Heart right ventricle (tissue), 16 donors: ENCODE measurements around the gene TPM1. TPM values are rescaled to one million over a fixed set of nuclear protein-coding genes. Genes with fewer than 3 reads are reported as not detected.
"Not testable (repeated sequence)": the region's sequence is repeated elsewhere in the genome, so short reads cannot be mapped to it uniquely, and the experiment has no call there.

Source experiments
- ATAC-seq, 8 donors: fragments of 200-7000 bp; cut with Tn5 transposase; one replicate each; pipeline ENCODE4 v1.9.1; 2020; ENCODE audit warnings: mild to moderate bottlenecking in 8 of 8, moderate library complexity in 8 of 8, moderate number of reproducible peaks in 1 of 8
- DNase-seq, 2 donors: peaks; one replicate each; pipeline ENCODE4 v3.0.0-alpha.2; 2020
- H3K27ac ChIP-seq, 10 donors: fragments of 200-600 bp; sonication (generic) in 2 of 10; one replicate each; pipeline versions ENCODE4 v1.5.0 to v1.8.0; 2020 to 2022; ENCODE audit warnings: mild to moderate bottlenecking in 3 of 10
- H3K27me3 ChIP-seq, 7 donors: fragments of 200-600 bp; one replicate each; pipeline ENCODE4 v1.8.0; 2021 to 2022; ENCODE audit warnings: mild to moderate bottlenecking in 2 of 7
- H3K36me3 ChIP-seq, 9 donors: fragments of 200-600 bp; sonication (generic) in 1 of 9; one replicate each; pipeline versions ENCODE4 v1.5.0 to v1.8.0; 2020 to 2022; ENCODE audit warnings: mild to moderate bottlenecking in 2 of 9
- H3K4me1 ChIP-seq, 9 donors: fragments of 200-600 bp; sonication (generic) in 1 of 9; one replicate each; pipeline versions ENCODE4 v1.5.0 to v1.8.0; 2020 to 2022; ENCODE audit warnings: mild to moderate bottlenecking in 4 of 9
- H3K4me3 ChIP-seq, 10 donors: fragments of 200-600 bp; sonication (generic) in 2 of 10; one replicate each; pipeline versions ENCODE4 v1.5.0 to v1.8.0; 2020 to 2022; ENCODE audit warnings: mild to moderate bottlenecking in 7 of 10, moderate library complexity in 2 of 10
- H3K9me3 ChIP-seq, 11 donors: fragments of 200-600 bp in 10 of 11; sonication (generic) in 2 of 11; one replicate each; pipeline versions ENCODE4 v1.5.0 to v1.8.0; 2013 to 2022; ENCODE audit warnings: mild to moderate bottlenecking in 2 of 11, control low read depth in 1 of 11, moderate library complexity in 1 of 11
- WGBS, 2 donors: extraction: QIAGEN DNeasy Blood & Tissue Kit; methylation state at CpG; one replicate each; pipeline ENCODE4 v1.1.7; 2013; ENCODE audit warnings: inconsistent platforms in 1 of 2; 5-methylcytosine and 5-hydroxymethylcytosine counted together
- intact Hi-C, 10 donors: fragments of 100-400 bp; cut with DNase I; formaldehyde crosslinking; loops; one replicate each; pipeline versions ENCODE4 v1.11.1 to v1.14.2; 2022
- polyA plus RNA-seq, 2 donors: library from polyadenylated mRNA; stranded (reverse); fragments of 200-250 nt; gene quantifications; one replicate each; pipeline ENCODE4 v1.2.3, GENCODE V29; 2013
- total RNA-seq, 10 donors: library from RNA; stranded (reverse); fragmentation: NEBNext Ultra II Directional in 3 of 10; extraction: Animal tissue kit (Norgen Biotek cat#: 25700) in 3 of 10; gene quantifications; one replicate each; pipeline versions ENCODE4 v1.2.1 to v1.2.4, GENCODE V29; 2021 to 2023
- TF ChIP-seq, protein P1 (sequence below), 9 donors: fragments of 200-600 bp; sonication (generic) in 2 of 9; IDR thresholded peaks; one replicate each; pipeline versions ENCODE4 v1.5.0 to v1.8.0; 2021 to 2022; ENCODE audit warnings: antibody characterized with exemption in 9 of 9, mild to moderate bottlenecking in 5 of 9, moderate library complexity in 1 of 9
- donor health status: Arrhythmogenic right ventricular cardiomyopathy.
- donor health status: ischemic (EF 13 %, LVEDD 7.1; RV severe dilation, severe dysfunction).
- donor health status: healthy with polysubstance abuse.
- donor health status: DM: no; HTN: yes; CAD: no.
- donor health status: DM: no; HTN: no; CAD: no.
- donor health status: ischemic (EF 25% LVEDD 6.9; RV normal size, moderate dysfunction).
- donor health status: ischemic (EF 25% LVEDD 5.7; RV mildly dilated, moderate dysfunction).
- donor health status: healthy.
- donor health status: DM: yes; HTN: yes; CAD: no.
- donor health status: Ischemic cardiomyopathy.
- donor health status: ischemic (EF 35%, LVEDD 5.7; RV mildly dilated, moderate dysfunction).
- donor health status: nonischemic (EF 11% LVEDD 7.7; RV severe dilation, severe dysfunction).
- donor health status: DM: yes; HTN: yes; CAD: no.
- donor health status: PGD.
- donor health status: ischemic (EF 29% LVEDD 5.4; RV normal size, mild dysfunction).
- donor health status: nonischemic (EF 23%, LVEDD 6.1; RV moderate dilation, normal function).

TPM1 gene
- total and polyA plus RNA-seq, 12 donors, result 10,066 to 18,091 (median 14,403) TPM

DNA sequence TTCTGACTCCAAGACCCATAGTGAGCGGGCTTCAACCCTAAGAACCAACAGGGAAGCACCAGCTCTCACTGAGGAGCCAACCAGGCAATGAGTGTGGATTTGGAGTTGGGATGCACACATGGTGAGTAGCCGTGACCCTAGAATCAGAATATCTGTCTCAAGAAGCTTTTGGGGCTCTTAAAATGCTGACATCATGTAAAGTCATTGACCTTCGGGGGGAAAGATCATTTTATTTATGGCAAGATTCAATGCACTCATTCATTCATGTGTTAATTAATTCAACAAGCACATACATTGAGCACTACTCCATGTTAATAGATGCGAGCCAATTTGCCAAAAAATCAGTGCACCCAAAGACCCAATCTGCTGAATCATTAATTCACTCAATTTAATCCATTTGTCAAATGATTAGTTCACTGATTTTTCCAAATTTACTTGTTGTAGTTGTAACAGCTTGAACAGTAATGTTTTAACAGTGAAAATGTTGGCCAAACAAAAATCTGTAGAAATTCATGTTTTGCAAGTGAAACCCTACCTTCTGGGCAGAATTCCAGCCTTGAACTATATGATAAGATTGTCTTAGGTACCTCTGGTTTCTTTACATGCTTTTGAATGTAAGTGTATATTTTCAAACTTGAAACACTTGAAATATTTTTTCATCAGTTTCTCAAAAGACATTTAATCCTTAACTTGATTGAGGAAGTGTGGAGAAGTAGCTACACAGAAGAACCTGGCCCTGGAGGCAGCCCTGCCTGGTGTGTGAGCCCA lies 49.3 kb downstream of the TPM1 start:
- intact Hi-C loops, result loop anchor here in 9 of 10 donors (2.0 to 10.0 kb wide), 9 partner anchors 43 to 310 kb away; no protein-coding TSS in a partner anchor
- WGBS, 2 donors, result 72 to 74% methylated on average over 4 of the region's 4 CpGs
- ATAC-seq (no peak), DNase-seq (no peak)
- no peak overlapping the region for H3K4me3 ChIP-seq
- H3K36me3 ChIP-seq, result no peaks in the 10 kb centered on the region
- no peaks in the 10 kb centered on the region for H3K27me3 ChIP-seq
- TF ChIP-seq, protein P1, sequence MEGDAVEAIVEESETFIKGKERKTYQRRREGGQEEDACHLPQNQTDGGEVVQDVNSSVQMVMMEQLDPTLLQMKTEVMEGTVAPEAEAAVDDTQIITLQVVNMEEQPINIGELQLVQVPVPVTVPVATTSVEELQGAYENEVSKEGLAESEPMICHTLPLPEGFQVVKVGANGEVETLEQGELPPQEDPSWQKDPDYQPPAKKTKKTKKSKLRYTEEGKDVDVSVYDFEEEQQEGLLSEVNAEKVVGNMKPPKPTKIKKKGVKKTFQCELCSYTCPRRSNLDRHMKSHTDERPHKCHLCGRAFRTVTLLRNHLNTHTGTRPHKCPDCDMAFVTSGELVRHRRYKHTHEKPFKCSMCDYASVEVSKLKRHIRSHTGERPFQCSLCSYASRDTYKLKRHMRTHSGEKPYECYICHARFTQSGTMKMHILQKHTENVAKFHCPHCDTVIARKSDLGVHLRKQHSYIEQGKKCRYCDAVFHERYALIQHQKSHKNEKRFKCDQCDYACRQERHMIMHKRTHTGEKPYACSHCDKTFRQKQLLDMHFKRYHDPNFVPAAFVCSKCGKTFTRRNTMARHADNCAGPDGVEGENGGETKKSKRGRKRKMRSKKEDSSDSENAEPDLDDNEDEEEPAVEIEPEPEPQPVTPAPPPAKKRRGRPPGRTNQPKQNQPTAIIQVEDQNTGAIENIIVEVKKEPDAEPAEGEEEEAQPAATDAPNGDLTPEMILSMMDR (IDR thresholded peaks at IDR 0.05), result no peak
- H3K9me3 ChIP-seq, result no peaks in the 10 kb centered on the region
- H3K27ac ChIP-seq, result no peak overlapping the region
- H3K4me1 ChIP-seq, result peaks cover 8 to 36% (median 27%) of the 10 kb centered on the region in 9 donors

DNA sequence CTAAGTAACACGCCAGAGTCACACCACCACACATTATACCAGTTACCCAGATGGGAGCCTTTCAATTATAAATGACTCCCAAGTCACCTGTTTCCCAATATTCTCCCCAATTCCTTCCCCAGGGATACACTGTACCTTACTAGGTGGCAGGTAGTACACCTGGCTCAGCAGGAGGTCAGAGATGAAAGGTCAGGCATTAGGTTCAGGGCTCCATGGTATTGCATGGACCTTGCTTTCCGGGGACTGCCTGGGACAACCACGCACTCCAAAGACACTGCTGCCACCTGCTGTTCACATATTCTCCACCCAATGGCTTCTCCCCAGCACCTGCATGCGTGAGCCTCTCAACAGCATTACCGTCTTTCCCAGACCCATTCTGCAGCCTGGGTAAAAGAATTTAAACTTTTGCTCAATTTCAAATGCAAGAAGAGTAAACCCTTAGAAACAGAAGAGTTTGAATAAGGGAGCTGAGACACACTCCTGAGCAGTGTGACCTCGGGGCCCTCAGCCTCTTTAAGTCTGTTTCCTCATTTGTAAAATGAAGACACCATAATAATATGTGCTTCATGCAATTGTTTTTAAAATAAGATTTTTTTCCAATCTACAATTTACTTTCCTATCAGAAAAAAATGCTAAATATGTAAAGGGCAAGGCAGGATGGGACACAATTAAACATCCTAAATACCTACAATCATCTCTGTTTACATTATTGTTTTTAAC lies 51.1 kb downstream of the TPM1 start:
- no peak overlapping the region for H3K4me3 ChIP-seq
- H3K27me3 ChIP-seq, result no peaks in the 10 kb centered on the region
- DNase-seq (peak; percentile 72 to 86), ATAC-seq (peak; percentile 85 to 96 (median 92))
- intact Hi-C loops, result loop anchor here (1.0 to 10.0 kb wide), 10 partner anchors 45 to 311 kb away; no protein-coding TSS in a partner anchor
- no peaks in the 10 kb centered on the region for H3K9me3 ChIP-seq
- H3K4me1 ChIP-seq, result peaks cover 8 to 30% (median 21%) of the 10 kb centered on the region in 9 donors
- H3K27ac ChIP-seq, result peak overlapping the region in 4 of 10 donors; percentile 28 to 66 (median 39)
- no peaks in the 10 kb centered on the region for H3K36me3 ChIP-seq
- WGBS, 2 donors, result 20 to 22% methylated on average over 6 of the region's 6 CpGs
- TF ChIP-seq, protein P1 (IDR thresholded peaks at IDR 0.05), result peak; percentile 82 to 97 (median 90)

DNA sequence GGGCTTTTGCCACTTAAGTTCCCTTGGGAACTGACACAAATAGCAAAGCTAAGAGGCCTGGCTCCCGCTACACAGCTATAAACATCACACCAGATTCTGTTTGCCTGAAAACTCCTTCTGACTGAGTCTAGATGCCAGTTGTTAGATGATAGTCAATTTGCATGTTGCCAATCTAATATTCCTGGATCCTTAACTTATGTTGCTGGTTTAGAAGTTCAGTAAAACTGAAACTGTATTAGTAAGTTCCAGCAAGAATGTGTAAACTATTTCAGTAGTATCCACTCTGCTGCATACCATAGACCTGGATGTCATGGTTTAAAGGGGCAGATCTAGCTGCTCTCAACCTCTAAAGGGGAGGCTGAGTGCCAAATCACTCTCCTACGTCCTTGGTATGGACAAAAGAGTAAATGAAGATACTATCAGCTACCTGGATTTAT lies 52.0 kb downstream of the TPM1 start:
- Histone ChIP-seq H3K27me3 (no peaks in the 10 kb centered on the region), H3K36me3 (no peaks in the 10 kb centered on the region), H3K4me1 (peaks cover 0 to 21% (median 13%) of the 10 kb centered on the region in 9 donors), H3K9me3 (no peaks in the 10 kb centered on the region), H3K27ac (peak overlapping the region in 5 of 10 donors; percentile 28 to 66 (median 41)), H3K4me3 (no peak overlapping the region)
- 43 to 55% methylated on average over 2 of the region's 2 CpGs for WGBS, 2 donors
- intact Hi-C loops, result loop anchor here in 9 of 10 donors (2.0 to 10.0 kb wide), 7 partner anchors 47 to 312 kb away; no protein-coding TSS in a partner anchor
- ATAC-seq, result peak in 5 of 8 donors; percentile 33 to 72 (median 70)
- no peak for DNase-seq
- TF ChIP-seq, protein P1 (IDR thresholded peaks at IDR 0.05), result no peak

DNA sequence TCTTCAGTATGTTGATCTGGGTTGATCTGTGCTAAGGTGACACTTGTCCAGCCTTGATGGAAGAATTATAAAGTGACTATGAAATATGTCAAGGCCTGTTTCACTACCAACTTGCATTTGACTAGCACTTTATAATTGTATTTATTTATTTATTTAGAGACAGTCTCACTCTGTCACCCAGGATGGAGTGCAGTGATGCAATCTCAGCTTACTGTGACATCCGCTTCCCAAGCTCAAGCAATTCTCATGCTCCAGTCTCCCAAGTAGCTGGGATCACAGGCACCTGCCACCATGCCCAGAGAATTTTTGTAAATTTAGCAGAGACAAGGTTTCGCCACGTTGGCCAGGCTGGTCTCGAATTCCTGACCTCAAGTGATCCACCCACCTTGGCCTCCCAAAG lies 53.6 kb downstream of the TPM1 start:
- WGBS, 2 donors, result 96 to 98% methylated on average over 4 of the region's 4 CpGs
- Histone ChIP-seq H3K9me3 (no peaks in the 10 kb centered on the region), H3K4me1 (peaks cover 0 to 16% (median 8%) of the 10 kb centered on the region in 9 donors), H3K27ac (no peak overlapping the region), H3K27me3 (no peaks in the 10 kb centered on the region), H3K36me3 (no peaks in the 10 kb centered on the region), H3K4me3 (no peak overlapping the region)
- TF ChIP-seq, protein P1 (IDR thresholded peaks at IDR 0.05), result no peak
- ATAC-seq, result no peak
- no peak for DNase-seq
- intact Hi-C loops, result loop anchor here in 1 of 10 donors (10.0 kb wide), 2 partner anchors 251 to 311 kb away; no protein-coding TSS in a partner anchor

DNA sequence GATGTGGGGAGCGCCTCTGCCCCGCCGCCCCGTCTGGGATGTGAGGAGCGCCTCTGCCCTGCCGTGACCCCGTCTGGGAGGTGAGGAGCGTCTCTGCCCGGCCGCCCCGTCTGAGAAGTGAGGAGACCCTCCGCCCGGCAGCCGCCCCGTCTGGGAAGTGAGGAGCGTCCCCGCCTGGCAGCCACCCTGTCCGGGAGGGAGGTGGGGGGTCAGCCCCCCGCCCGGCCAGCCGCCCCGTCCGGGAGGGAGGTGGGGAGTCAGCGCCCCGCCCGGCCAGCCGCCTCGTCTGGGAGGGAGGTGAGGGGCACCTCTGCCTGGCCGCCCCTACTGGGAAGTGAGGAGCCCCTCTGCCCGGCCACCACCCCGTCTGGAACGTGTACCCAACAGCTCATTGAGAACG lies 56.4 kb downstream of the TPM1 start:
- not testable (repeated sequence) for H3K9me3 ChIP-seq, H3K27ac ChIP-seq, DNase-seq, H3K4me1 ChIP-seq, H3K4me3 ChIP-seq, H3K36me3 ChIP-seq, ATAC-seq, H3K27me3 ChIP-seq
- intact Hi-C loops, result loop anchor here in 1 of 10 donors (10.0 kb wide), 2 partner anchors 254 to 314 kb away; no protein-coding TSS in a partner anchor
- whole genome bisulfite sequencing, 2 donors, result 91 to 96% methylated on average over 13 to 31 of the region's 33 CpGs

DNA sequence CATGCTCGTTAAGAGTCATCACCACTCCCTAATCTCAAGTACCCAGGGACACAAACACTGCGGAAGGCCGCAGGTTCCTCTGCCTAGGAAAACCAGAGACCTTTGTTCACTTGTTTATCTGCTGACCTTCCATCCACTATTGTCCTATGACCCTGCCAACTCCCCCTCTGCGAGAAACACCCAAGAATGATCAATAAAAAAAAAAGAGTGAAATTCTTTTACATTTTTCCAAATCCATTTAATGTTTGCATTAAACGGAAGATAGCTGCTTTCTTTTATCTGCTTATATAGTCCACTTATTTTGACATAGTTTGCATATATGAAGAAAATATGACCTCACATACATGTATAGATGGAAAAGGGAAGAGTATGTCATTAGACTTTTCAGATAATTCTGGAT lies 57.0 kb downstream of the TPM1 start:
- H3K4me3 ChIP-seq, H3K36me3 ChIP-seq, H3K4me1 ChIP-seq, H3K27ac ChIP-seq, ATAC-seq, H3K9me3 ChIP-seq, H3K27me3 ChIP-seq, DNase-seq: not testable (repeated sequence)
- intact Hi-C loops, result loop anchor here in 1 of 10 donors (10.0 kb wide), 2 partner anchors 255 to 315 kb away; no protein-coding TSS in a partner anchor
- WGBS, 2 donors, result 73 to 75% methylated on average over 5 of the region's 5 CpGs
